GM19193 (cell line): ENCODE data around the gene ABAT.

Experiments used
- POLR2A ChIP-seq: IDR thresholded peaks from 4 replicates; pipeline ENCODE4 v1.6.1; 2011; ENCODE audit not compliant: insufficient read depth, insufficient read length; ENCODE audit errors: extremely low read depth

Gene ABAT

GRCh38 chr16:8668113-8668512 lies 6.3 kb upstream of the ABAT start:
- TF ChIP-seq POLR2A: no peak

GRCh38 chr16:8669481-8669880 lies 4.9 kb upstream of the ABAT start:
- TF ChIP-seq POLR2A: no peak

GRCh38 chr16:8670014-8670560 lies 4.3 kb upstream of the ABAT start:
- TF ChIP-seq POLR2A: no peak

GRCh38 chr16:8673611-8674412 lies 605 bp upstream of the ABAT start:
- TF ChIP-seq POLR2A: no peak

GRCh38 chr16:8675183-8676159 lies 1.1 kb downstream of the ABAT start:
- no peak for TF ChIP-seq POLR2A

GRCh38 chr16:8676160-8676547 lies 1.7 kb downstream of the ABAT start:
- TF ChIP-seq POLR2A: no peak

- no peak for TF ChIP-seq POLR2A
Measured at GRCh38 chr16:8676737-8677375, 2.4 kb downstream of the ABAT start.

GRCh38 chr16:8677481-8677880 lies 3.1 kb downstream of the ABAT start:
- no peak for TF ChIP-seq POLR2A

GRCh38 chr16:8678068-8678927 lies 3.9 kb downstream of the ABAT start:
- TF ChIP-seq POLR2A: no peak

GRCh38 chr16:8679151-8679550 lies 4.7 kb downstream of the ABAT start:
- no peak for TF ChIP-seq POLR2A

GRCh38 chr16:8682551-8683259 lies 8.3 kb downstream of the ABAT start:
- TF ChIP-seq POLR2A: no peak

- no peak for TF ChIP-seq POLR2A
Measured at GRCh38 chr16:8683640-8684039, 9.2 kb downstream of the ABAT start.

- no peak for TF ChIP-seq POLR2A
Measured at GRCh38 chr16:8685617-8686016, 11.2 kb downstream of the ABAT start.
